OCI-LY1 (cell line): ENCODE data around the gene RCAN3.

Source experiments
- H2AFZ ChIP-seq: fragments of 200-600 bp; sonication (generic), shearing (Covaris generic); 2 replicates; pipeline ENCODE4 v1.6.0; 2014; ENCODE audit warnings: antibody characterized with exemption, mild to moderate bottlenecking, low read length
- H3F3A ChIP-seq: fragments of 200-600 bp; sonication (generic), shearing (Covaris generic); 2 replicates; pipeline ENCODE4 v1.6.0; 2014; ENCODE audit warnings: mild to moderate bottlenecking, antibody characterized with exemption, low read length, moderate library complexity; ENCODE audit not compliant: insufficient read depth
- H3K27ac ChIP-seq: fragments of 200-600 bp; sonication (generic); 2 replicates; pipeline ENCODE4 v1.5.1; 2014; ENCODE audit warnings: low read length, mixed run types, mild to moderate bottlenecking, low read depth; ENCODE audit not compliant: poor library complexity, severe bottlenecking
- H3K27me3 ChIP-seq: fragments of 200-600 bp; sonication (generic); 2 replicates; pipeline ENCODE4 v1.6.0; 2014; ENCODE audit warnings: antibody characterized with exemption, mild to moderate bottlenecking, low read length, moderate library complexity; ENCODE audit not compliant: insufficient read depth
- H3K36me3 ChIP-seq: fragments of 200-600 bp; sonication (generic); 2 replicates; pipeline ENCODE4 v1.6.1; 2014; ENCODE audit warnings: mild to moderate bottlenecking, antibody characterized with exemption, low read length, moderate library complexity, mixed read lengths; ENCODE audit not compliant: insufficient read depth
- H3K4me1 ChIP-seq: fragments of 200-600 bp; sonication (generic); 2 replicates; pipeline ENCODE4 v1.5.1; 2014; ENCODE audit warnings: mild to moderate bottlenecking, low read length, moderate library complexity; ENCODE audit not compliant: insufficient read depth, severe bottlenecking
- H3K4me2 ChIP-seq: fragments of 200-600 bp; sonication (generic), shearing (Covaris generic); 2 replicates; pipeline ENCODE4 v1.6.1; 2014; ENCODE audit warnings: low read length
- H3K4me3 ChIP-seq: fragments of 200-600 bp; sonication (generic); 2 replicates; pipeline ENCODE4 v1.5.1; 2014; ENCODE audit warnings: low read length, low read depth, mild to moderate bottlenecking, mixed read lengths; ENCODE audit not compliant: poor library complexity, severe bottlenecking
- H3K79me2 ChIP-seq: fragments of 200-600 bp; shearing (Covaris generic); 2 replicates; pipeline ENCODE4 v1.6.1; 2016; ENCODE audit warnings: mixed run types, low read length, mixed read lengths; ENCODE audit not compliant: insufficient read depth
- H3K9ac ChIP-seq: fragments of 200-600 bp; sonication (generic), shearing (Covaris generic); 2 replicates; pipeline ENCODE4 v1.6.1; 2014; ENCODE audit warnings: mild to moderate bottlenecking, low read length, mixed read lengths
- H3K9me2 ChIP-seq: fragments of 200-600 bp; sonication (generic), shearing (Covaris generic); 2 replicates; pipeline ENCODE4 v1.6.1; 2014; ENCODE audit warnings: low read depth, mild to moderate bottlenecking, low read length, mixed read lengths
- H3K9me3 ChIP-seq: fragments of 200-600 bp; shearing (Covaris generic); 2 replicates; pipeline ENCODE4 v1.6.1; 2014; ENCODE audit warnings: low read length, mixed read lengths
- H4K20me1 ChIP-seq: fragments of 200-600 bp; sonication (generic), shearing (Covaris generic); 2 replicates; pipeline ENCODE4 v1.6.0; 2016; ENCODE audit warnings: mild to moderate bottlenecking, low read length; ENCODE audit not compliant: insufficient read depth
- EZH2 ChIP-seq: fragments of 200-600 bp; sonication (generic), shearing (Covaris generic); IDR thresholded peaks from 2 replicates; pipeline ENCODE4 v1.8.0; 2017; ENCODE audit warnings: borderline replicate concordance, mixed run types, mild to moderate bottlenecking, antibody characterized with exemption, low read length, moderate library complexity, mixed read lengths
- TF ChIP-seq, protein P1 (sequence below): fragments of 200-600 bp; sonication (generic), shearing (Covaris generic); IDR thresholded peaks from 2 replicates; pipeline ENCODE4 v1.5.1; 2017; ENCODE audit warnings: mild to moderate bottlenecking, antibody characterized with exemption, low read length, moderate library complexity, mixed read lengths

RCAN3 gene

DNA sequence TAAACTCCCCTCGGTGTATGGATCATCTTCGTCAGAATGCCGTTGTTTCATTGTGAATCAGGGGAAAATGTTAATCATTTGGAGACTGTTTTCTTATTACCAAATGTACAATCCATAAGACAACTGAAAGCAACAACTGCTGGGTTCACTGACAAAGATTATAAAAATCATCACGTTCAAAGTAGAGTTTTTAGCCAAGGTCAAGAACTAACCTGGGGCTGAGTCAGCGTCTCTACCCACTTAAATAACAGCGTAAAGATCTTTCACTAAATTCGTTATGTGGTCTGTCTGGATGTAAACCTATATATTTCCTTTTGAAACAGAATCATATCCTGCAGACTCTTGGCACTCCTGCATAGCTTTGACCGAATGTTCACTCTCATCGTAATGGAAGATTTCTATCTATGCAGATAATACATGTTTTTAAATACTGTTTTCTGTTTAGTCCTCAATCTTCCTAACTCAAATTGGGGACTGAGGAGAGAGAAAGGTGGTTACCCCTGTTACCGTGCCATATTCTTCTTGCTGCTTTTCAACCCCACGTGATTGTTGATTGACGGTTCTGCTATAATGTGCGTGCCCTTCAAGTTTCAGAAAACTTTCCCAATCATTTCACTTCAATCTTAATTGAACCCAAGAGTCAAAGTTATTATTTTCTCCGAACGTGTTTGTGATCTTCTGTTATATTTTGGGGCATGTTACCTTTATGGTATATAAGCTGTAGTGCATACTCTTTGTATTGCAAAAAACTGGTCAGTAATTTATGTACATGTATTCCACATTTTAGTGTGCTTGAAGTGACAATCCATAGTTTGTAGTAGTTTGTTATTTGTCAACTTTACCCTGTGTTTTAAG, 37.6 kb downstream of the RCAN3 start:
- Histone ChIP-seq H2AFZ (no peak overlapping the region), H3K27me3 (no peaks in the 10 kb centered on the region), H3K27ac (no peak overlapping the region), H3K79me2 (no peaks in the 10 kb centered on the region), H3K4me1 (peaks cover 27% of the 10 kb centered on the region), H3K9me3 (no peaks in the 10 kb centered on the region), H3F3A (no peaks in the 10 kb centered on the region), H3K4me3 (no peak overlapping the region), H3K4me2 (no peak overlapping the region), H3K9ac (no peak overlapping the region), H3K36me3 (no peaks in the 10 kb centered on the region), H3K9me2 (no peaks in the 10 kb centered on the region), H4K20me1 (no peaks in the 10 kb centered on the region)
- no peak for TF ChIP-seq EZH2
- TF ChIP-seq, protein P1, sequence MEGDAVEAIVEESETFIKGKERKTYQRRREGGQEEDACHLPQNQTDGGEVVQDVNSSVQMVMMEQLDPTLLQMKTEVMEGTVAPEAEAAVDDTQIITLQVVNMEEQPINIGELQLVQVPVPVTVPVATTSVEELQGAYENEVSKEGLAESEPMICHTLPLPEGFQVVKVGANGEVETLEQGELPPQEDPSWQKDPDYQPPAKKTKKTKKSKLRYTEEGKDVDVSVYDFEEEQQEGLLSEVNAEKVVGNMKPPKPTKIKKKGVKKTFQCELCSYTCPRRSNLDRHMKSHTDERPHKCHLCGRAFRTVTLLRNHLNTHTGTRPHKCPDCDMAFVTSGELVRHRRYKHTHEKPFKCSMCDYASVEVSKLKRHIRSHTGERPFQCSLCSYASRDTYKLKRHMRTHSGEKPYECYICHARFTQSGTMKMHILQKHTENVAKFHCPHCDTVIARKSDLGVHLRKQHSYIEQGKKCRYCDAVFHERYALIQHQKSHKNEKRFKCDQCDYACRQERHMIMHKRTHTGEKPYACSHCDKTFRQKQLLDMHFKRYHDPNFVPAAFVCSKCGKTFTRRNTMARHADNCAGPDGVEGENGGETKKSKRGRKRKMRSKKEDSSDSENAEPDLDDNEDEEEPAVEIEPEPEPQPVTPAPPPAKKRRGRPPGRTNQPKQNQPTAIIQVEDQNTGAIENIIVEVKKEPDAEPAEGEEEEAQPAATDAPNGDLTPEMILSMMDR: no peak

DNA sequence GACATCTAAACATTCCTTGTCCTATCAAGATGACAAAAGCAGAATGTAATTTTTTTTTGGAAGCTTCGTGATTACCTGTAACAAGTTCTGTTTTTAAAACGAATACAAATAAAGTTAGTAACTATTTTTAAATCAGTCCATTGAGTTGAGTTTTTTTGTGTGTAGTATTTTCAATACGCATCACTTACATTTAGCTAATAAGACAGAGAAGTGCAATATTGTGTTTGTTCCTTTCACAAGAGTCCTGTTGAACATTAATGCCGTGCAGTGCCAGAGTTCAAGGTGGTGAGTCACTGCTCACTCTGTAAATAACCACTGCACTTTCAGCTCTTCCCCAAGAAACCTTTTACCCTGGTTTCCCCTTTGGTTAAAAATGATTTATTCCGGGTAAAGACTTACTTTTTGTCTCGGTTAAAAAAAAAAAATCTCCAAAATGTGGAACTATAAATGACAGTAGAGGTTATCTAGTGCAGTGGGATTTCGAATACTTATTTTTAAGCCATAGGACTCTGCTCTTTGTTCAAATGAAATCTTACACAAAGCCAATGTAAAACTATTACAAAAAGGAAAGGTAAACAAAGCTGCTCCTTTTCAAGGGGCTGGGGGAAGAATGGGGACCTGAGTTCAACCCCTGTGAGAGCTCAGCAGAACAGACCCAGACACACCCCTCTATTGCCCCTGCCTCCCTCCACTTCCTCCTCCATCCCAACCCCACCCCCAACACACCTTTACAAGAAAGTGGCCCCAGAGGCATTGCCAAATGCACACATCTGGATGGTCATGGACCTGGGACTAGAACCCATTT, 38.5 kb downstream of the RCAN3 start:
- Histone ChIP-seq H3K27me3 (no peaks in the 10 kb centered on the region), H3K9ac (no peak overlapping the region), H3K9me3 (no peaks in the 10 kb centered on the region), H4K20me1 (no peaks in the 10 kb centered on the region), H2AFZ (no peak overlapping the region), H3K36me3 (no peaks in the 10 kb centered on the region), H3K4me3 (no peak overlapping the region), H3F3A (no peaks in the 10 kb centered on the region), H3K27ac (no peak overlapping the region), H3K9me2 (no peaks in the 10 kb centered on the region), H3K4me1 (peaks cover 18% of the 10 kb centered on the region), H3K79me2 (no peaks in the 10 kb centered on the region), H3K4me2 (no peak overlapping the region)
- TF ChIP-seq, protein P1: no peak
- TF ChIP-seq EZH2: no peak

DNA sequence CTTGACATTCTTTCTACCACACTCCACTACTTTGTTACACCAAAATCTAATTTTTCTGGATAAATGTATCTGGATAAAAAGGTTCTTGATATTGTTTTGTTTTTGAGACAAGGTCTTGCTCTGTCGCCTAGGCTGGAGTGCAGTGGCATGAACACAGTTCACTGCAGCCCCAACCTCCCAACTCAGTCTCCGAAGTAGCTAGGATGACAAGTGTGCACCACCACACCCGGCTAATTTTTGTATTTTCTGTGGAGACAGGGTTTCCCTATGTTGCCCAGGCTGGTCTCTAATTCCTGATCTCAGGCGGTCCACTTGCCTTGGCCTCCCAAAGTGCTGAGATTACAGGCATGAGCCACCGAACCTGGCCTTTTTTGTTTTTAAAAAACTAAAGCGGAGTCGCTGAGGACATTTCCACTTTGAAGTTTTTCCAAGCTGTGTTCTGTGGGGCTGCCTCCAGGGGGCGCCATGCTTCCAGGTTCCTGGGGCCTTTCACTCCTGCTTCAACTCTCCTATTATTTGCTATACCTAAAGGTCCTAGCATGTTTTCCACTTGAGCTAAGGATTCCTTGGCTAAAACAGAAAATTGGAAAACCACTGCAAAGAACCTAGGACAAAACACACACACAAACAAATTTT, 39.2 kb downstream of the RCAN3 start:
- Histone ChIP-seq H3K36me3 (no peaks in the 10 kb centered on the region), H4K20me1 (no peaks in the 10 kb centered on the region), H3K4me2 (no peak overlapping the region), H3K9me3 (no peaks in the 10 kb centered on the region), H3K79me2 (no peaks in the 10 kb centered on the region), H2AFZ (no peak overlapping the region), H3K9ac (no peak overlapping the region), H3K9me2 (no peaks in the 10 kb centered on the region), H3K4me1 (peaks cover 11% of the 10 kb centered on the region), H3K27ac (no peak overlapping the region), H3K4me3 (no peak overlapping the region), H3F3A (no peaks in the 10 kb centered on the region), H3K27me3 (no peaks in the 10 kb centered on the region)
- no peak for TF ChIP-seq EZH2
- TF ChIP-seq, protein P1: peak; percentile 61
